PC-9 (cell line): ENCODE measurements around the gene MSH5. TPM values are rescaled to one million over a fixed set of nuclear protein-coding genes. Genes with fewer than 3 reads are reported as not detected.
A peak's percentile ranks its signal among the peaks of the same experiment; 100 is the strongest.

Experiments
- BruUV-seq: library from RNA; stranded (reverse); fragments of 400-500 nt; replicated peaks from 2 replicates; lab custom pipeline; 2021; lab: Mats Ljungman, UMichigan
- CTCF ChIA-PET: fragments of 300-600 bp; sonication (Branson Sonifier 250); formaldehyde crosslinking; loops from one replicate; lab custom pipeline; 2022; ENCODE audit warnings: antibody characterized with exemption; lab: Charles Lee
- POLR2A ChIA-PET: fragments of 300-600 bp; sonication (Branson Sonifier 250); formaldehyde crosslinking; loops from one replicate; lab custom pipeline; 2022; ENCODE audit warnings: antibody characterized with exemption; ENCODE audit not compliant: unreplicated experiment; lab: Charles Lee
- DNase-seq, 2 experiments: peaks; one replicate each; pipeline versions ENCODE4 v3.0.0 to v3.0.0-alpha.2; 2015 to 2022; ENCODE audit warnings: mixed read lengths in 1 of 2
- H2AFZ ChIP-seq: fragments of 200-600 bp; sonication (generic); 2 replicates; pipeline ENCODE4 v1.8.1; 2017; ENCODE audit warnings: antibody characterized with exemption
- H3F3A ChIP-seq: fragments of 200-600 bp; sonication (generic); 2 replicates; pipeline ENCODE4 v1.8.1; 2017; ENCODE audit warnings: antibody characterized with exemption, mild to moderate bottlenecking, low read depth; ENCODE audit not compliant: insufficient read depth
- H3K27ac ChIP-seq: fragments of 200-600 bp; sonication (generic); 2 replicates; pipeline ENCODE4 v1.6.1; 2016; ENCODE audit warnings: mixed run types
- H3K27me3 ChIP-seq: fragments of 200-600 bp; sonication (generic); 2 replicates; pipeline ENCODE4 v1.6.1; 2016; ENCODE audit warnings: low read depth, mixed run types; ENCODE audit not compliant: insufficient read depth
- H3K36me3 ChIP-seq: fragments of 200-600 bp; sonication (generic); 2 replicates; pipeline ENCODE4 v1.6.1; 2016; ENCODE audit warnings: low read depth, mixed run types
- H3K4me1 ChIP-seq: fragments of 200-600 bp; sonication (generic); replicated peaks from 2 replicates; pipeline ENCODE4 v1.6.1; 2016; ENCODE audit warnings: mixed run types; ENCODE audit not compliant: insufficient read depth
- H3K4me2 ChIP-seq: fragments of 200-600 bp; sonication (generic); 2 replicates; pipeline ENCODE4 v1.6.1; 2017; ENCODE audit warnings: mixed run types
- H3K4me3 ChIP-seq: fragments of 200-600 bp; sonication (generic); 2 replicates; pipeline ENCODE4 v1.6.1; 2016; ENCODE audit warnings: mixed run types
- H3K79me2 ChIP-seq: fragments of 200-600 bp; sonication (generic); 2 replicates; pipeline ENCODE4 v1.6.1; 2017; ENCODE audit warnings: low read depth, mixed run types
- H3K9me2 ChIP-seq: fragments of 200-600 bp; sonication (generic); 2 replicates; pipeline ENCODE4 v1.8.1; 2017; ENCODE audit warnings: mild to moderate bottlenecking; ENCODE audit not compliant: insufficient read depth
- H3K9me3 ChIP-seq: fragments of 200-600 bp; sonication (generic); 2 replicates; pipeline ENCODE4 v1.8.1; 2016; ENCODE audit warnings: low read depth; ENCODE audit not compliant: insufficient read depth
- H4K20me1 ChIP-seq: fragments of 200-600 bp; sonication (generic); 2 replicates; pipeline ENCODE4 v1.8.1; 2017; ENCODE audit not compliant: insufficient read depth
- EZH2 ChIP-seq: fragments of 200-600 bp; sonication (generic); IDR thresholded peaks from 2 replicates; pipeline ENCODE4 v1.8.0; 2017; ENCODE audit warnings: antibody characterized with exemption, low read depth
- intact Hi-C: fragments of 100-400 bp; cut with micrococcal nuclease; formaldehyde crosslinking; loops from one replicate; pipeline ENCODE4 v1.10.0; 2022; ENCODE audit not compliant: unreplicated experiment
- total RNA-seq: library from RNA; stranded (reverse); gene quantifications from 2 replicates; pipeline ENCODE4 v1.2.3, GENCODE V29; 2021
- TF ChIP-seq, protein P1 (sequence below): fragments of 200-600 bp; sonication (generic); conservative IDR thresholded peaks from 2 replicates; pipeline ENCODE4 v1.6.1; 2017; ENCODE audit warnings: mixed run types, antibody characterized with exemption, mild to moderate bottlenecking, moderate library complexity

The MSH5 gene
- total RNA-seq, 1 experiment from 2014 or later = 50.0 TPM

DNA sequence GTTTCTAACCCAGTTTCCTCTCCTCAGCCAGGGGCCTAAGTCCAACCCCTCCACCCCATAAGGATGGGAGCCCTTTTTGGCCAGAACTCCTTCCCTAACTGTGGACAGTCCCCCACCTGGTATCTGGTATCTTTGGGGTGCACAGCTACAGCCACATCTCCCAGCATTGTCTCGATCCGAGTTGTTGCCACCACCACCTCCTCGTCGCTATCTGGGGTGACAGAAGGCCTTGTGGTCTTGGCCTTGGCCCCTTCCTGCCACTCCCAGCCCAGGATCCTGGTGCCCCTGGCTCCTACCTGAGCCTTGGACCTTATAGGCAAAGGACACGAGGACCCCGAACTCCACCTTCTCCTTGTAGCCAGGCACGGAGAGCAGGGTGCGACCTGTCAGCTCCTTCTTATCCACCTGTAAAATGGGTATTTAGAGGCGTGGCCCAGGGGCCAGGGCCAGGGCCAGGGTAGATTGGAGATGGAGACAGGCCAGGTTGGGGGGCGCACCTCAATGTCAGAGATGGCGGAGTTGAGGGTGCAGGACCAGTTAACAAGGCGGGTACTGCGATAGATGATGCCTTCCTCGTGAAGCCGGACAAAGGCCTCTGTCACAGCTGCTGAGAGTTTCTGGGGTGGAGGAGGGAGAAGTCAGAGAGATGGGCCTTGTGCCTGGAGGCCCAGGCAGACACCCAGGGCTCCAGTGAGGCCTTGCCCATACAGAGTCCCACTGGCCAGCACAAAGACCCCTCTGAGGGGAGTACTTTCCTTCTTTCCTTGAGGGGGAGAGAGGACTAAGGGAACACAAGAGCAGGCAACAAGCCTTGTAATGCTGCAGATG lies 44.5 kb downstream of the MSH5 start:
- no peak overlapping the region for H3K4me2 ChIP-seq
- no peak overlapping the region for H3K27ac ChIP-seq
- no peak overlapping the region for H2AFZ ChIP-seq
- CTCF ChIA-PET = no interaction called here
- no peak overlapping the region for H3K4me3 ChIP-seq
- H3K9me3 ChIP-seq = no peaks in the 10 kb centered on the region
- POLR2A ChIA-PET = no interaction called here
- H3K9me2 ChIP-seq = no peaks in the 10 kb centered on the region
- peaks cover 22% of the 10 kb centered on the region for H3K36me3 ChIP-seq
- H3K79me2 ChIP-seq = peaks cover 1% of the 10 kb centered on the region; the same call in 1 of the 2 replicates
- H3K4me1 ChIP-seq = no peaks in the 10 kb centered on the region
- intact Hi-C loops = no loop called here
- TF ChIP-seq EZH2 = no peak
- TF ChIP-seq, protein P1, sequence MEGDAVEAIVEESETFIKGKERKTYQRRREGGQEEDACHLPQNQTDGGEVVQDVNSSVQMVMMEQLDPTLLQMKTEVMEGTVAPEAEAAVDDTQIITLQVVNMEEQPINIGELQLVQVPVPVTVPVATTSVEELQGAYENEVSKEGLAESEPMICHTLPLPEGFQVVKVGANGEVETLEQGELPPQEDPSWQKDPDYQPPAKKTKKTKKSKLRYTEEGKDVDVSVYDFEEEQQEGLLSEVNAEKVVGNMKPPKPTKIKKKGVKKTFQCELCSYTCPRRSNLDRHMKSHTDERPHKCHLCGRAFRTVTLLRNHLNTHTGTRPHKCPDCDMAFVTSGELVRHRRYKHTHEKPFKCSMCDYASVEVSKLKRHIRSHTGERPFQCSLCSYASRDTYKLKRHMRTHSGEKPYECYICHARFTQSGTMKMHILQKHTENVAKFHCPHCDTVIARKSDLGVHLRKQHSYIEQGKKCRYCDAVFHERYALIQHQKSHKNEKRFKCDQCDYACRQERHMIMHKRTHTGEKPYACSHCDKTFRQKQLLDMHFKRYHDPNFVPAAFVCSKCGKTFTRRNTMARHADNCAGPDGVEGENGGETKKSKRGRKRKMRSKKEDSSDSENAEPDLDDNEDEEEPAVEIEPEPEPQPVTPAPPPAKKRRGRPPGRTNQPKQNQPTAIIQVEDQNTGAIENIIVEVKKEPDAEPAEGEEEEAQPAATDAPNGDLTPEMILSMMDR = no peak
- peaks cover 7% of the 10 kb centered on the region for H3F3A ChIP-seq
- no peak for DNase-seq
- no peaks in the 10 kb centered on the region; the same call in 1 of the 2 replicates for H4K20me1 ChIP-seq
- BruUV-seq = no TSS peak
- H3K27me3 ChIP-seq = no peaks in the 10 kb centered on the region

DNA sequence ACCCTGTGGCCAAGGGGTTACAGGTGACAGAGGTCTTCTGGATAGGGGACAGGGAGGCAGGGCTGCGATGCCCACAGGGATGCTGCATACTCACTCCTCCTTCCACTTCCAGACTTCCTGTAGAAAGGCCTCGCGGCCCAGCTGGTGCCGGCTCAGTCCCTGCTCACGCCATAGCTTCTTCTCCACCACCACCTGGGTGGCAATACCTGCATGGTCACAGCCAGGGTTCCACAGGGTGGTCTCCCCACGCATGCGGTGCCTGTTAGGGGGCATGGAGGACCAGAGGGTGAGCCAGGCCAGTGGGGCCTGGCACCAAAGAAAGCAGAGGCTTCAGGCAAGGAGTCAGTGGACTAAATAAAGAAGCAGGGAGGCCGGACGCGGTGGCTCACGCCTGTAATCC lies 45.7 kb downstream of the MSH5 start:
- no peak for DNase-seq
- Histone ChIP-seq H3K4me3 (no peak overlapping the region), H3K36me3 (peaks cover 26% of the 10 kb centered on the region), H3K27ac (no peak overlapping the region), H3K9me3 (no peaks in the 10 kb centered on the region), H4K20me1 (no peaks in the 10 kb centered on the region; the same call in 1 of the 2 replicates), H2AFZ (no peak overlapping the region), H3F3A (peaks cover 14% of the 10 kb centered on the region), H3K79me2 (peaks cover 7% of the 10 kb centered on the region; the same call in 1 of the 2 replicates), H3K4me2 (no peak overlapping the region), H3K9me2 (no peaks in the 10 kb centered on the region), H3K27me3 (no peaks in the 10 kb centered on the region), H3K4me1 (no peaks in the 10 kb centered on the region)
- ChIA-PET CTCF (no interaction called here), POLR2A (no interaction called here)
- BruUV-seq = no TSS peak
- no peak for TF ChIP-seq EZH2
- TF ChIP-seq, protein P1 = no peak
- intact Hi-C loops = no loop called here

DNA sequence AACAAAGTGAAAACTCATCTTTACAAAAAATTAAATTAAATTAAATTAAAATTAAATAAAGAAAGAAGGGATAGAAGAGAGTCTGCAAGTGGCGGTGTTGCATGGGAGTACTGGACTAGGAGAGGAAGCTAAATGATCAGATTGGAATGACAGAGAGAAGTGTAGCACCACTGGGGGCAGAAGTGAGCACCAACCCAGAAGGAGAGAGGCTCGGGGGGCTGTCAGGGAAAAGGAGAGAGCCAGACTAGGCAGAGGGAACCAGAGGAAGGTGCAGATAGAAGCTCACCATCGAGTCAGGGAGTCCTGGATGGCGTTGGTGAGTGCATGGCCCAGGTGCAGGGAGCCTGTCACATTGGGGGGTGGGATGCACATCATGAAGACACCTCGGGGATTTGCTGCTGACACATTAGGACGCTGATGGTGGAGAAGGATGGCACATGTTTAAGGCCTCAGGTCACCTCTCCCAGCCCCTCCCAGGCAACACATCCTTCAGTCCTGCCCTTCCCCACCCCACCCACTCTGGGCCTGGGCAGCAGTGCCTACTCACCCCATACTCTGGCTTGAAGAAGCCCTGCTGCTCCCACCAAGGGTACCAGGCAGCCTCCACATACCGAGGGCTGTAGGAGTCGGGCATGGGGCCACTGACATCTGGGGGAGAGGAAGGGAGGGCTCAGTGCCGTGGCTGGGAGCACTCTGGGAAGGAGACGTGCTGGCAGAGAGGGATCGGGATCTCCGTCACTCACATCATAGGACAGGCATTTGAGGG lies 51.7 kb downstream of the MSH5 start:
- Histone ChIP-seq H3K27me3 (no peaks in the 10 kb centered on the region), H3K79me2 (peaks cover 52% of the 10 kb centered on the region), H3K4me2 (peak overlapping the region; percentile 96), H4K20me1 (no peaks in the 10 kb centered on the region; the same call in 1 of the 2 replicates), H2AFZ (no peak overlapping the region), H3K4me1 (peaks cover 28% of the 10 kb centered on the region), H3K9me3 (no peaks in the 10 kb centered on the region), H3F3A (peaks cover 50% of the 10 kb centered on the region), H3K9me2 (no peaks in the 10 kb centered on the region), H3K4me3 (peak overlapping the region; percentile 86; the same call in 1 of the 2 replicates), H3K27ac (no peak overlapping the region), H3K36me3 (peaks cover 15% of the 10 kb centered on the region)
- DNase-seq = no peak
- no TSS peak for BruUV-seq
- ChIA-PET POLR2A (interaction anchor here (0.6 kb wide), 2 partner anchors 14 to 995 kb away, joined by 3 to 6 read pairs; partner anchors contain the start of gene VWA7), CTCF (interaction anchor here (0.5 kb wide), 1 partner anchor 9 kb away, joined by 3 read pairs; no protein-coding TSS in a partner anchor)
- intact Hi-C loops = loop anchor here (1.0 to 2.0 kb wide), 3 partner anchors 39 to 71 kb away; partner anchors contain the start of gene NEU1
- TF ChIP-seq, protein P1 = peak; percentile 60; the same call in 1 of the 2 replicates
- TF ChIP-seq EZH2 = no peak
